Mesenchymal stem cell (in vitro differentiated cells and primary cell): ENCODE measurements around the gene CAPN11.
A peak's percentile ranks its signal among the peaks of the same experiment; 100 is the strongest.

ENCODE experiments used
- DNase-seq: peaks from one replicate; pipeline ENCODE4 v3.0.0-alpha.2; 2013
- H2AFZ ChIP-seq: one replicate; pipeline ENCODE4 v1.6.1; 2013; ENCODE audit warnings: low read depth, mild to moderate bottlenecking, control low read depth, inconsistent platforms, low read length, moderate library complexity
- H2AK5ac ChIP-seq: 2 replicates; pipeline ENCODE4 v1.6.1; 2013; ENCODE audit warnings: low read length, moderate library complexity, mild to moderate bottlenecking, inconsistent platforms; ENCODE audit not compliant: severe bottlenecking
- H2BK120ac ChIP-seq: one replicate; pipeline ENCODE4 v1.6.1; 2013; ENCODE audit warnings: low read depth, mild to moderate bottlenecking, inconsistent platforms, low read length, moderate library complexity
- H2BK12ac ChIP-seq, 2 experiments: one replicate each; pipeline ENCODE4 v1.6.1; 2013; ENCODE audit warnings: inconsistent platforms in 2 of 2, low read length in 2 of 2, mild to moderate bottlenecking in 2 of 2, moderate library complexity in 2 of 2, control low read depth in 1 of 2
- H2BK15ac ChIP-seq: one replicate; pipeline ENCODE4 v1.6.1; 2013; ENCODE audit warnings: mild to moderate bottlenecking, low read depth, inconsistent platforms; ENCODE audit not compliant: poor library complexity, severe bottlenecking
- H2BK5ac ChIP-seq: 2 replicates; pipeline ENCODE4 v1.6.1; 2013; ENCODE audit warnings: low read depth, mild to moderate bottlenecking, low read length, control low read depth, inconsistent platforms; ENCODE audit not compliant: poor library complexity, severe bottlenecking
- H3K14ac ChIP-seq, 2 experiments: one replicate each; pipeline ENCODE4 v1.6.1; 2013; ENCODE audit warnings: inconsistent platforms in 2 of 2, low read length in 2 of 2, control low read depth in 1 of 2, mild to moderate bottlenecking in 1 of 2, moderate library complexity in 1 of 2
- H3K18ac ChIP-seq, 2 experiments: one replicate each; pipeline ENCODE4 v1.6.1; 2013; ENCODE audit warnings: inconsistent platforms in 2 of 2, low read length in 2 of 2, control low read depth in 1 of 2, low read depth in 1 of 2, mild to moderate bottlenecking in 1 of 2
- H3K23ac ChIP-seq, 2 experiments: one replicate each; pipeline ENCODE4 v1.6.1; 2013; ENCODE audit warnings: inconsistent platforms in 2 of 2, low read length in 2 of 2, mild to moderate bottlenecking in 2 of 2, moderate library complexity in 2 of 2, control low read depth in 1 of 2
- H3K27ac ChIP-seq: 2 replicates; pipeline ENCODE4 v1.5.1; 2013; ENCODE audit warnings: mild to moderate bottlenecking, moderate library complexity, low read length, control low read depth, inconsistent platforms; ENCODE audit not compliant: poor library complexity, severe bottlenecking
- H3K27me3 ChIP-seq, 2 experiments: 2 replicates each; pipeline versions ENCODE4 v1.6.1 to v1.7.0; 2013; ENCODE audit warnings: low read length in 2 of 2, mild to moderate bottlenecking in 2 of 2, moderate library complexity in 2 of 2, control low read depth in 1 of 2, inconsistent platforms in 1 of 2; ENCODE audit not compliant: control insufficient read depth in 1 of 2, insufficient read depth in 1 of 2
- H3K36me3 ChIP-seq, 2 experiments: 2 replicates each; pipeline versions ENCODE4 v1.6.1 to v1.7.0; 2013; ENCODE audit warnings: low read length in 2 of 2, control low read depth in 1 of 2, inconsistent platforms in 1 of 2, low read depth in 1 of 2, mild to moderate bottlenecking in 1 of 2; ENCODE audit not compliant: insufficient read depth in 2 of 2, control insufficient read depth in 1 of 2
- H3K4ac ChIP-seq, 2 experiments: one replicate each; pipeline ENCODE4 v1.6.1; 2013; ENCODE audit warnings: inconsistent platforms in 2 of 2, low read length in 2 of 2, mild to moderate bottlenecking in 2 of 2, moderate library complexity in 2 of 2, control low read depth in 1 of 2, low read depth in 1 of 2
- H3K4me1 ChIP-seq: 2 replicates; pipeline ENCODE4 v1.6.1; 2013; ENCODE audit warnings: low read depth, low read length, control low read depth; ENCODE audit not compliant: control insufficient read depth, insufficient read depth
- H3K4me2 ChIP-seq: 2 replicates; pipeline ENCODE4 v1.6.1; 2013; ENCODE audit warnings: low read length, mild to moderate bottlenecking, inconsistent platforms; ENCODE audit not compliant: poor library complexity, severe bottlenecking
- H3K4me3 ChIP-seq, 2 experiments: 2 replicates each; pipeline versions ENCODE4 v1.5.1 to v1.7.0; 2013; ENCODE audit warnings: low read length in 2 of 2, mild to moderate bottlenecking in 2 of 2, control low read depth in 1 of 2, low read depth in 1 of 2; ENCODE audit not compliant: insufficient read depth in 1 of 2
- H3K79me1 ChIP-seq: replicated peaks from 2 replicates; pipeline ENCODE4 v1.6.1; 2013; ENCODE audit warnings: mild to moderate bottlenecking, control low read depth, low read length, inconsistent platforms; ENCODE audit not compliant: poor library complexity, severe bottlenecking
- H3K9ac ChIP-seq: 2 replicates; pipeline ENCODE4 v1.7.0; 2013; ENCODE audit warnings: mild to moderate bottlenecking, low read length, moderate library complexity
- H3K9me3 ChIP-seq: 2 replicates; pipeline ENCODE4 v1.7.0; 2013; ENCODE audit warnings: mild to moderate bottlenecking, low read length; ENCODE audit not compliant: control insufficient read depth
- H4K8ac ChIP-seq: one replicate; pipeline ENCODE4 v1.6.1; 2013; ENCODE audit warnings: inconsistent platforms, mild to moderate bottlenecking, low read length, moderate library complexity
- H4K91ac ChIP-seq: one replicate; pipeline ENCODE4 v1.6.1; 2013; ENCODE audit warnings: mild to moderate bottlenecking, low read length, inconsistent platforms
- WGBS: methylation state at CpG from one replicate; pipeline ENCODE4 v1.1.7; 2013; ENCODE audit warnings: mixed read lengths; 5-methylcytosine and 5-hydroxymethylcytosine counted together

The CAPN11 gene

DNA sequence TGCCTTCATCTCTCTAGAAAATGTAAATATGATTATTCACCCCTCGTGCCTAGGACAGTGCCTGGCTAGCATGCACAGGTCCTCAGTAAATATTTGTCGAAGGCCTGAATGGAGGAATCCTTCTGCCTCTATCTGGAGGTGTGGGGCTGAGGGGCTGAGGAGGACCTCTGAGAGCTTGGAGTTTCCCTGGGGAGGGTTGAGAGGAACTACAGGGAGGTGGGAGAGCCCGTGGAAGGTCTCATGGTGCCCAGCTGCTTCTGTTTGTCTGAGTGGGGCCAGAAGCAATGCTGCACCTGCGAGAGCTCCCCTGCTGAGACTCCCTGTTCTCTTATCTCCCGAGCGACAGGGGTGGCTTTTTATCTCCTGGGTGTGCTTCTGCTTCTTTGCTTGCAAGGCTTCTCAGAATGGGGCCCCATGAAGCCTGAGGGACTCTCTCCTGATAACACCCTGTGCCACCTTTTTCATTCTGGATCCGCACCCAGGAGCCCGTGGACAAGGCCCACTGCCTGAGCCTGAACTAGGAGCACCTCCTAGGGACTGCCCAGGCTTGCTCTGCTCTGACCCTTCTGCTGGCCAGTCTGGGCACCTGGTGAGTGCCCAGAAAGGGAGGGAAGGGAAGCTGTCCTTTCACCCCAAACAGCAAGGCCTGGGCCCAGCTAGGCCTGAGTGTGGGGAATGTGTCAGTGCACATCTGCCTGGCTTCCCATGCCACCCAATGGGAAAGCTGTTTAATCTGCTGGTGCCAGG lies 67.1 kb downstream of the CAPN11 start:
- peak overlapping the region; percentile 16 for H2AK5ac ChIP-seq
- peaks cover 0 to 26% of the 10 kb centered on the region in 2 experiments for H3K36me3 ChIP-seq
- no peak overlapping the region for H3K4me3 ChIP-seq
- H3K23ac ChIP-seq, result peak overlapping the region in 1 of 2 experiments; percentile 6
- H4K91ac ChIP-seq, result no peak overlapping the region
- H3K4me1 ChIP-seq, result peaks cover 42% of the 10 kb centered on the region
- H3K14ac ChIP-seq, result no peak overlapping the region
- 81% methylated on average over 8 of the region's 8 CpGs for WGBS
- no peak overlapping the region for H2BK12ac ChIP-seq
- H3K27me3 ChIP-seq, result no peaks in the 10 kb centered on the region
- DNase-seq, result no peak
- peaks cover 31% of the 10 kb centered on the region for H3K79me1 ChIP-seq
- H2AFZ ChIP-seq, result no peak overlapping the region
- no peak overlapping the region for H3K4me2 ChIP-seq
- H2BK120ac ChIP-seq, result no peak overlapping the region
- H3K9me3 ChIP-seq, result no peaks in the 10 kb centered on the region
- H3K9ac ChIP-seq, result no peak overlapping the region
- H3K18ac ChIP-seq, result no peak overlapping the region
- no peak overlapping the region for H3K27ac ChIP-seq
- no peak overlapping the region for H4K8ac ChIP-seq
- no peak overlapping the region for H3K4ac ChIP-seq
- no peak overlapping the region for H2BK5ac ChIP-seq
- peak overlapping the region; percentile 18 for H2BK15ac ChIP-seq

DNA sequence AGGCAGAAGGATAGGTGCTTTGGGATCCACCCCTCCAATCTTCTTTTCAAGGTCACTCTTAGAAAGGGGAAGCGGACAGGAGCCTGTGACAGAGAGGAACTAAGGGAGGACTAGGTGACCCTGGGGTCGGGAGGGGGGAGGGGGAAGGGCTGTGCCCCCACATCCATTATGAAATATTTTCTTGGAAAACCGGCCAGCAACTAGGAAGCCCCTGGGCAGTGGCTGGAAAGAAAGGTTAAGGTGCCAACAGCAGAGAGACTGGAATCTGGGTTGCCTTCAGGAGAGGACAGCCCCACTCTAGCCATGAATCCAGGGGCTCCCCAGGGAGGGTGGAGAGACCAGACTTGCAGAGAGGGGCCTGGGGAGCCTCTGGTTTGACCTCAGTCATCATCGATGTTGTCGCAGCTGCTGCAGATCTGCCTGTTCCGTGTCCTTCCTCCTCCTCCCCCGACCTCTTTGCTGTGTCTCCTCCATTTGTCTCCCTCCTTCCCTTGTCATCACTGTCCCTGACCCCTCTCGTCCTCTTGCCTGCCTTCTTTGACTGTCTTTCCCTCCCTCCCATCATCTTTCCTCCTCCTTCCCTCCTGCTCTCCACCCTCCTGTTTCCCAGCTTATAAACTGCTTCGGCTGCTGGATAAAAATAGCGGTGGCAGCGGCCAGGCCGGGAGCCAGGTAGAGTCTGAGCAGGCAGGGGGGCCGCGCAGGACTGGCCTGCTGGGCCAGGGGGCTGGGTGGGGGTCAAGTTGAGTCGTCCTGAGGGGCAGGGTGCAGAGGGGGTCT lies 67.9 kb downstream of the CAPN11 start:
- Histone ChIP-seq H3K4me3 (no peak overlapping the region), H2BK120ac (peak overlapping the region; percentile 34), H3K14ac (no peak overlapping the region), H2AFZ (no peak overlapping the region), H3K36me3 (peaks cover 7 to 33% of the 10 kb centered on the region in 2 experiments), H2BK5ac (no peak overlapping the region), H2BK12ac (no peak overlapping the region), H3K9ac (peak overlapping the region; percentile 48), H2AK5ac (no peak overlapping the region), H4K8ac (peak overlapping the region; percentile 69), H3K27me3 (no peaks in the 10 kb centered on the region), H2BK15ac (no peak overlapping the region), H3K4me1 (peaks cover 36% of the 10 kb centered on the region), H3K9me3 (no peaks in the 10 kb centered on the region), H3K18ac (no peak overlapping the region), H3K23ac (no peak overlapping the region), H3K4ac (peak overlapping the region in 1 of 2 experiments; percentile 59), H4K91ac (peak overlapping the region; percentile 60), H3K27ac (no peak overlapping the region), H3K79me1 (peaks cover 31% of the 10 kb centered on the region), H3K4me2 (no peak overlapping the region)
- no peak for DNase-seq
- 54% methylated on average over 7 of the region's 15 CpGs for WGBS

DNA sequence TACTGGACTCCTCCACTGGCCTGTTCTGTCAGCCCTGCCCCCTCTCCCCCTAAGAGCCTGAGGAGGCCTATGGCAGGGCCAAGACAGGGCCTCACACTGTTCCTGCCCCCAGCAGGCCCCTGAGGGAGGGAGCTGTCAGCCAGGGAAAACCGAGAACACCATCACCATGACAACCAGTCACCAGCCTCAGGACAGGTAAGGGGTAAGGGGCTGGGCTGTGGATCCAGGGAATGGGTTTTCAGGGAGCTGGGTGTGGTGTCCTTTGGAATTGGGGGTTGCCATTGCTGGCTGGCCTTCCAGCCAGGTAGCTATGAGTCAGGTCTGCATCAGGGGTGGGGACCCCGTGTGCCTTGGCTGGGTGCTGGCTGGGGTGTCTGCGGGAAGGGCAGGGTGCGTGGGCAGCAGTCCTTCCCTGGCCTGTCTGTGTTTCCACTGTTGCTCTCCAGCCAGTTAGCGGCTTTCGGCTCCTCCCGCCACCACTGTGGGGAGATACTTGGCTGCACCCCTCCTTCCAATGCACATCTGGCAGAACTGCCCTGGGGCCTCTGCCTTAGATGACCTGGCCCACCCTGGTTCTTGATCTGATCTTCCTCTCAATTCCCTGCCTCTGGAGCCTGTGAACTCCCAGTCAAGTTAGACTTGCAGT lies 68.7 kb downstream of the CAPN11 start:
- Histone ChIP-seq H3K14ac (no peak overlapping the region), H3K27ac (no peak overlapping the region), H2BK15ac (peak overlapping the region; percentile 21), H3K4me2 (no peak overlapping the region), H2BK120ac (no peak overlapping the region), H3K27me3 (no peaks in the 10 kb centered on the region), H3K79me1 (peaks cover 31% of the 10 kb centered on the region), H2AFZ (no peak overlapping the region), H3K4ac (peak overlapping the region in 1 of 2 experiments; percentile 59), H3K9ac (peak overlapping the region; percentile 48), H3K4me1 (peaks cover 31% of the 10 kb centered on the region), H4K8ac (peak overlapping the region; percentile 39), H3K9me3 (no peaks in the 10 kb centered on the region), H2BK12ac (no peak overlapping the region), H4K91ac (peak overlapping the region; percentile 60), H3K23ac (no peak overlapping the region), H2BK5ac (no peak overlapping the region), H3K36me3 (peaks cover 13 to 40% of the 10 kb centered on the region in 2 experiments), H3K18ac (no peak overlapping the region), H3K4me3 (peak overlapping the region in 1 of 2 experiments; percentile 18), H2AK5ac (no peak overlapping the region)
- no peak for DNase-seq
- 96% methylated on average over 6 of the region's 7 CpGs for WGBS

DNA sequence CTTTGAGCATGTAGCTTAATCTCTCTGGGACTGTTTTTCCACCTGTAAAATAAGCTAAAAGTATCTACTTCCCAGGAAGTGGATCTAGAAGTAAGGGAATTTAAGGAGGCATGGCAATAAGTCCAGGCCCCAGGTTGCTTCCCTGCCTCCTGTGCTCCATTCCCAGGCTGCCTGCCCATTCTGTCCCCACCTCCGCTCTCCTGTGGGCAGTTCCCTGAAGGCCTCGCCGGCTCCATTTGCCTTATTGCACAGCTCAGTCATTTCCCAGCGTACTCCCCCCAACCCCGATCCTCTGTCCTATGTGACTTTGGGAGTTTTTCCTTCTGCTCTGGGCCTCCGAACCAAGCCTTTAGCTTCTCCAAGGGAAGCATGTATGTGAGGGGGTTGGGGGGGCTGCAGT lies 69.4 kb downstream of the CAPN11 start:
- Histone ChIP-seq H3K27ac (no peak overlapping the region), H3K18ac (no peak overlapping the region), H3K27me3 (no peaks in the 10 kb centered on the region), H3K79me1 (peaks cover 31% of the 10 kb centered on the region), H2BK5ac (no peak overlapping the region), H2AK5ac (no peak overlapping the region), H2BK15ac (no peak overlapping the region), H3K4me1 (peaks cover 24% of the 10 kb centered on the region), H3K9me3 (no peaks in the 10 kb centered on the region), H3K9ac (no peak overlapping the region), H3K23ac (no peak overlapping the region), H3K4me3 (no peak overlapping the region), H3K4me2 (no peak overlapping the region), H4K8ac (no peak overlapping the region), H3K4ac (no peak overlapping the region), H3K14ac (no peak overlapping the region), H3K36me3 (peaks cover 14 to 46% of the 10 kb centered on the region in 2 experiments), H2BK12ac (no peak overlapping the region), H2AFZ (no peak overlapping the region), H4K91ac (no peak overlapping the region), H2BK120ac (no peak overlapping the region)
- WGBS, result 97% methylated on average over 6 of the region's 6 CpGs
- DNase-seq, result no peak
